Activated CD4-positive, alpha-beta T cell treated with anti-CD3 and anti-CD28 coated beads, Interleukin-2, Interleukin-6, amounts not matched to agents 100 ng/mL and 50 ng/mL, durations not matched to agents 16 hours and 8 hours (primary cell): ENCODE measurements around the gene FFAR4.

ENCODE experiments used
- DNase-seq: peaks from one replicate; pipeline ENCODE4 v3.0.0-alpha.2; 2020

Gene FFAR4

GRCh38 chr10:93601146-93601773 lies 34.8 kb downstream of the FFAR4 start, which contains the start of gene RBP4:
TSS of gene RBP4 (minus strand) at chr10:93601235. CDS start at chr10:93601028, 207 bp downstream.
- no peak for DNase-seq

DNA sequence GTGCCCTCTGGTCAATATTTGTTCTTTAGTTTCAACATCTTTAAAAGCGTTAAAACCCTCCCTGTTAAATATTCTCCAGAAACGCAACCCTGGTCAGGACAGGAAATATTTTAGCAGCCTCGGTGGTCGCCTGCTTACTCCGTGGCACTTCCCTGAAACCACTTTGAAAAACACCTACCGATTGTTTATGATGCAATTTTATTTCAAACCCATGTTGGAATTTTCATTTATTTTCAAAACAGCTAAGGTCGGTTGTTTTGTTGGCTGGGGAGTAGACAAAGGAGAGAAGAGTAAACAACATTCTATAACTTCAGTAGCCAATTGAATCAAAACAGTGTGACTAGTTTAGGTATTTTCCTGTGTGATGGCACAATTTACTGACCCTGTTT lies 35.3 kb downstream of the FFAR4 start:
- no peak for DNase-seq

DNA sequence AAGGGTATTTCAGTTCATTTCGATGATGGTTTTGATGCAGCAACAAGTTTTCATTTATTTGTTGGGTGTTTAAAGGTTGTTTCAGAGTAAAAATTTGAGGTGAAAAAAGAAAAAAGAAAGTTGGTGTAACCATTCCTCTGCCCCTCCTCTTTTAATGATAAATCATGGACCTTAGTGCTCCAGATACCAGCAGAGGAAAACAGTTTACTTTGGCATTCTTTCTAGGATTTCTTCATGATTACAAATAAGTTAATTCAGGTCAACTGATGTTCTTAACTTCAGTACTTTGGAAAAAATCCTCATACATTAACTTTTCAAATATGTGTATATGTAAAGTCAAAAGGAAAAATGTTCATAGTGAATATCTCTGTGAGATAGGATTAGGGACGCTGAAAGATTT lies 36.6 kb downstream of the FFAR4 start:
- DNase-seq = no peak

DNA sequence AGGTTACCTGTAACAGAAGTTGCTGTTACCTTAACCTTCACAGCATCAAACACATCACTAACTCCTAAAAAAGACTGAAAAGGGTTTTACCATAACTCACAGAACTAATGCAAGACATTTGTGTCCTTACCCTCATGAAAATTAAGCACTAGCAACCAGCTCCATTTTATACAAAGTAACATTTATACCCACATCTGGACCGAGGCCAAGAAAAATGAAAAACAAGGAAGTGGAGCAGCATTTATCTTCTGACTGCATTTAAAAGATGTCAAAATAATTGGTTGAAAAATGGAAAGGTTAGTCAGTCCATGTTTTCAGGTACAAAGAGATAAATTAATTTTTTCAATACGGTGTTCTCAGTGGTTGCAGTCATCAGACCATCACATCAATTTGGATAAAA lies 37.7 kb downstream of the FFAR4 start:
- no peak for DNase-seq

- no peak for DNase-seq
Measured at GRCh38 chr10:93608421-93608820, 42.0 kb downstream of the FFAR4 start.

- DNase-seq = no peak
Measured at GRCh38 chr10:93612311-93612710, 45.8 kb downstream of the FFAR4 start, which contains the start of gene PDE6C. TSS of gene PDE6C (plus strand) at chr10:93612537. CDS start at chr10:93612726, 189 bp downstream.

GRCh38 chr10:93613126-93613525 lies 46.7 kb downstream of the FFAR4 start:
- DNase-seq = no peak

DNA sequence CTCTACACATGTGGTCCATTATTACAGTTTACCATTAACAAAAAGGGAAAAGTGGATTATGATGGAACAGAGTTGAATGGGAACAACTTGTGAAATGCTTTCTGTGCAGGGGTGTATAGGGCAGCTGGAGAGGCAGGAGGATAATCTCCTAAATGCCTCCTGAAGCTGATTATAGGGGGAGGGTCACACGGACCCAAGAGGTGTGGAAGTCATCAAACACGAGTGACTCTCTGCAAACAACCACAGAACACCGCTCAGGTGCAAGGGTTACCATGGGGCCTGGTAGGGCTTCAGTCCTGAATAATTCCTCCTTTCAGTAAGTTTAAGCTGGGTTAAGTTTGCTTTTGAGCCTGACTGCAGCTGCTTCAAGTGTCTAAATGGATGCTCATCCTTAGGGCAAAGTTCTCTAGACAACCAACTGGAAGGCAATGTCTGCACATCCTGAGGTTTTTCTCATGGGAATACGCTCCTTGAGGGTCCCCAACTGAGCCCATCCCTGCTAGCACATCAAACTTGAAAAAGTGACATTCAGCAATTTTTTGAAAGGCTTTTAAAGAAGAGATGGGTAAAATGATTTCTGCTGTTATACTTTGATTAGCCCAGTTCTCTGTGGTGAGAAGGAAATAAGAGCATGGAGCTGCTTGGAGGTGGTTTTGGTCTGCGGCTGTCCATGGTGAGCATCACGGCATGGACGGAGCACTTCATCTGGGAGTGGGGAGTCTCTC lies 47.8 kb downstream of the FFAR4 start:
- no peak for DNase-seq

DNA sequence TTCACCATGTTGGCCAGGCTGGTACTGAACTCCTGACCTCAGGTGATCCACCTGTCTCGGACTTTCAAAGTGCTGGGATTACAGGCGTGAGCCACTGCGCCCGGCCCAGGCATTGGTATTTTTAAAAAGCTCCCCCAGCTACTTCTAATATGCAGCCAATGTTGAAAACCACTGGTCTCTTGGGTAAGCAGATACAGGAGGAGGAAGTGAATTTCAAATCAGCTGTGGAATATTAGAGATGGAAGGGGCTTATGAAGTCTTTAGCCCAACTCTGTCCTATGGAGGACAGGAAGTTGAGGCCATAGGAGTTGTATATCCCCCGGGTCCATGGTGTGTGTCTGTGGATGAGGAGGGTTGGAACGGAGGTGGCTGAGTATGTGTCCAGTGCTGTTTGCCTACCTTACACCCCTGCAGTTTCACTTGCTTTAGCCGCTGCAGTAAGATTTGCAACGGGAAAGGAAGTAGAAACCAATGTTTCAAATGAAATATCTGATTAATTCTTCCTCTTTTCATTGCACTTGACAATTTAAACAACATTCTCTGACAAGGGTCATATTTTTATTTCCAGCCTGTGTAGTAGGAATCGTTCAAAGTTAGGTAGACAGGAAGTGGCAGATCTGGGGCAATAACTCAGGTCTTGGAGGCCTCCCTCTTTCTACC lies 49.2 kb downstream of the FFAR4 start:
- DNase-seq = no peak

DNA sequence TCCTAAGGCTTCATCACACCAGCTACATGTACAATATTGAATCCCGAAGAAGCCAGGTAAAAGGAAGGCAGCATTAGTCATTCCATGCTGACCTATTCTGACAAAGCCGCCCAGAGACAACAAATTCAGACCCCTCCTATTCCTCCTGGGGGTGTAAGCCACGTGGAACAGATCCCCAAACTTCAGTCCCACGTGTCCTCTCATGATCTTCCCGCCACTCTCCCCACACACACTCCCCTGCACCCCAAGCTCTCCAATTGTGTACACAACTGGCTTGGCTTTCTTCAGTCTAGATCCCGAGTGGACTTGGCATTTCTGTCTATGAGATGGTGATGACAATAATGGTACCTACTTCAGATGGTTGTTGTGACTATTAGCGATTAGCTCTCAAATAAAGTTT lies 54.5 kb downstream of the FFAR4 start:
- no peak for DNase-seq

- DNase-seq = no peak
Measured at GRCh38 chr10:93622942-93623341, 56.5 kb downstream of the FFAR4 start.

- no peak for DNase-seq
Measured at GRCh38 chr10:93628858-93629257, 62.4 kb downstream of the FFAR4 start.

GRCh38 chr10:93629647-93630305 lies 63.3 kb downstream of the FFAR4 start:
- no peak for DNase-seq

- no peak for DNase-seq
Measured at GRCh38 chr10:93630625-93631557, 64.4 kb downstream of the FFAR4 start.
